SU-DHL-6 (cell line): ENCODE data around the gene TP53RK.

Experiments used
- CTCF ChIP-seq: fragments of 200-600 bp; sonication (generic); IDR thresholded peaks from one replicate; pipeline ENCODE4 v1.5.1; 2017; ENCODE audit warnings: antibody characterized with exemption, mild to moderate bottlenecking, low read length, moderate library complexity; ENCODE audit not compliant: insufficient read depth, poor library complexity, severe bottlenecking
- EZH2phosphoT487 ChIP-seq: fragments of 200-600 bp; sonication (generic), shearing (Covaris generic); conservative IDR thresholded peaks from 2 replicates; pipeline ENCODE4 v1.6.1; 2018; ENCODE audit warnings: mild to moderate bottlenecking, antibody characterized with exemption, low read length, moderate library complexity, mixed read lengths

- TF ChIP-seq CTCF: no peak
- no peak for TF ChIP-seq EZH2phosphoT487
Observed at GRCh38 chr20:46636514-46636913, 52.7 kb downstream of the TP53RK start.
